SHP77 treated with DMSO at 0.1 percent for 48 hours (cell line): ENCODE data around the gene MYCBP.

Experiments
- DNase-seq: peaks from one replicate; lab custom pipeline; 2025; lab: John Stamatoyannopoulos, UW

Gene MYCBP

DNA sequence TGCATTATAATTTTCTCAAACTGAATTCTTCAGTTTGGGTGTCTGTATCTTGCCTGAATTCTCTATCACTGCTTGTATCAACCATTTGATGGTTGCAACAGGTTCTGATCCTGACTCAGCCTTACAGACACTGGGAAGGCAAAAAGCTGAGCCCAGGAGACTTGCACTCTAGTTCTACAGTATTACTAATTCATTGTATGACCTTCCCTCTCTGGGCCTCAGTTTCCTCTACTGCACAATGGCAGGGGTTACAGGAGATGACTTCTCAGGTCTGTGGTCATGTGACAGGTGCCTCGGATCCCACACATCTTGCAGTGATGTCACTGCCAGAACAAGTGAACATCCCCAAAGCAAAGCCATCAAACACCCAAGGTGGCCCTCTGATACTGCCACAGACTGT is 52.3 kb downstream of the MYCBP start:
- no peak for DNase-seq

DNA sequence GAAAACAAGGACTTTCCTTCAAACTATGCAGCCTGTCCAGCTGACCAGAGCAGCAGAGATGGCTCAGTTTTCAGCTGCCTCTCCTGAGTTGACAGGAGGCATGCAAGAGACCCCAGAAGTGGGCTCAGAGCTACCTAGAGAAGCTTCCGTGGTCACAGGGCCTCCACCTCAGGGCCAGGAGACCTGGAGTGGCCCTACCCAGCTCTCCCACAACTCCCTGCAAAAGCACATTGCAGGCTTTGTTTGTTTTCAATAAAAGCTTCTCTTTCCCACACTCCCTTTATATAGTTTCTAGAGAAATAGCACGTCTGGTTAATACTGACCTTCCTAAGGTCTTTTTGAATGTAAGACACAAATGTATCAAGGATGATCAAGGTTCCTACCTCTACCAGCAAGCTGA is 53.6 kb downstream of the MYCBP start:
- no peak for DNase-seq

DNA sequence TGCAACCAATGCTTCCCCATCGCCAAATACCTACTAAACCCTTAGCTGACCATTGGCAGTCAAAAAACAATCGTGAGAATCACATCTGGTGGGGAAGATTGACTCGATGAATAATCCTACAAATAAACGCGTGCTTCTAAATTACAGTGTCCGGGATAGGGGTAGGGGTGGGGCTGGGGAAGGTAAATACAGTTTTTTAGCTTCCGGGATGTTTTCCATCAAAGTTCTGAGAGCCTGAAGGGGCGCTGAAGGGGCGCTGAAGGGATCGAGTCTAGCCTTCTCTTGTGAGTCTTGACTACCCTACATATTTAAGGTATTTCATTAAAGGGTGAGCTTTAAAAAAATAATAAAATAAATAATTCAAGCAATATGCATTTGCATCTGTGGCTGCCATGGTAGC is 54.1 kb downstream of the MYCBP start:
- no peak for DNase-seq

DNA sequence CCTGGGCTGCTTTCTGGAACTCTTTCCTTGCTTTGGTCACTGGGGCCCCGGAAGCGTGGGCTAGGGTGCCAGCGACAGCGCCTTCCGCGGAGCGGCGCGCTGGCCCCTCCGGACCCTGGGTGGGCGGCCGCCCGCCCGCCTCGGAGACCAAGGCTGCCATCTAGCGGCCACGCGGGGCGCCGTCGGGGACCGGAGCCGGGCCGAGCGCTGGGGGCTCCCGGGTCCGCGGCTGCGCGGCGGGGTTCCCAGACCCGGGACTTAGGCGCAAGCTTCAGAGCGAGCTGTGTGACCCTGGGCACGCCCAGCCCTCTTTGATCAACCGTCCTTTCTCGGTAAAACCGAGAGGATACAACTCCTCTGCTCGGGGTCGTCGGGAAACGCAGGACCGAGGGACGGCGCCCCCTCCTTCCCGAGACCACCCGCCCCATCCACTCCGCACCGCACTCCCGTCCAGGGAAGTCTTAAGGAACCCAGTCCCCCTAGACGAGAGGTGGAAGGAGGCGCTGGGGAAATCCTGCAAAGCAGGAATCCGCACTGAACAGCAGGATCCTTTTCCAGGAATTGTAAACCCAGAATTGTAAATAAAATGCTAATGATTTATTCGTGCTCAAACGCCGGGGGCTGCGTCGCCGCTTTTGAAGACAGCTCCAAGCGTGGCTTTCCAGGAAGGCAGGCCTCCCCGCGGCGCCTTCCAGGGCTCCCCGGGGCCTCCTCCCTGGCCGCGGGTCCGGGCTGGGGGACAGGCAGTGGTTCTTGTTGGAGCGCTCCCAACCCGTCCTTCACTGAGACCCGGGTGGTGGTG is 54.8 kb downstream of the MYCBP start:
- DNase-seq: no peak

DNA sequence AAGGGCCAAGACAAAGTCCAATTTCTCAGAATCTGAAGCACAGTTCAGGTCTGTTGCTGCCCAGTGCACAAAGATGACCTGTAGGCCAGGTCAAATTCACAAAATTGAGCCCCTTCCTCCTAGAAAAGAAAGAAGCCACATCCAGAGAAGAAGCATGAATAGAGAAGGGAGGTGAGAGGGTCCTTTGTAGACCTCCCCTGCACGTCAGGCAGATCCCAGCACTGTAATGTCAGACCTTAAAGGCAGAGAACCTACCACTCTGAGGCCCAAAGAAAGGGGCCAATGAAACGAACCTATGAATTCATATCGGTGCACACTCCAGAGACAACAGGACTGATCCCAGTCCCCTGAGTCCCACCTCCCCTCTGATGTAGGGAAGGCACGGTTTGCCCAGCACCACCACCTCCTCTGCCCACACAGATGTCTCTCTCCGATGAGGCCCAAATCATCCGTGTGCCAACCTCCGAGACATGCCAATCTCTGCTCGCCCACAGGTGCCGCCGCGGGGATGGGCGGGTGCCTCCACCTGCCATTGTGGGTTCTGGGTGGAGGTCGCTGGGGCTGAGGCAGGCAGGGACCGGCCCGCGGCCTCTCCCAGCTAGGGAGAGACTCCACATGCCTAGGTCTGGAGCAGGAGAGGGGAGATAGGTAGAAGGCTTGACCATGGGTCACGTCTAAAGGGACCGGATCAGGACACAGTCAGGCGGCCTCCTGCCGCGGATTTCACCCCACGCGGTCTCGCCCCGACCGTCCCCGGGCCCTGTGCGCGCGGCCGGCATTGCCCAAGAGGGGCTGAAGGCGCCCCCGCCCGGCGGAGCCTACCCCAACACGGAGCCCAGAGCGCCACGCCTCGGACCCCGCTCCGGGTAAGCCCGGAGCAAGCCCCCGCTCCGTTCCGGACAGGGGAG is 55.6 kb downstream of the MYCBP start:
- no peak for DNase-seq

DNA sequence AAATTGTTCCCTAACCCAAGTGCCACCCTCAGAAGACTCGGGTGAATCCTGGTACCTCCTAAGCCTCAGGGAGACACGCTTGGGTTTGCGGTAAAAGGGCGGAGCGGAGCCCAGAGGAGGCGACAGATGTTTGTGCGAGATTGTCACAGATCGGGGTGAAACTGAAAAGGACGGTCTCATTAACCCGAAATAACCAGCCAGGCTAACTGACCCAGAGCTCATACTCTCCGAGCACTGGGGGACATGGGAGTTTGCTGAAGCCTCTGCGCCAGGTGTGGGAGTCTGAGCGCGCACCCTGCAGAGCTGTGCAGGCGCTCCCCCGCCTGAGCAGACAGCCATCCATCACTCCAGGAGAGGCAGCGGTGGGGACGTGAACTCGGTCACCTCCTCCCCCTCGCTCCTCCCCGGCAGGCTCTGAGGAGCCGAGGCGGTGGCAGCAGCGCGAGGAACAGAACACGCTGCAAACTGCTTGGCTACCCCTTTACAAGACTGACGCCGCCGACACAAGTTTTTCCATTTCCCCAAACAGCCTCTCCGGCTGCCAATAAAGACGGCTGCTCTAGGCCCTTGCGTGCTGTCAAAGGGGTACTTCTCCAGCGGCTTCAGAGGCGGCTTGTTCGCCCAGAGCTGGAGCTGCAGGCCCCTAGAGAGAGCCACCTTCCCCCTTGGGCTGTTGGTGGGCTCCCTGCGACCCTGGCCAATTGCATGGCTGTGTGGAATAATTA is 57.1 kb downstream of the MYCBP start:
- no peak for DNase-seq

DNA sequence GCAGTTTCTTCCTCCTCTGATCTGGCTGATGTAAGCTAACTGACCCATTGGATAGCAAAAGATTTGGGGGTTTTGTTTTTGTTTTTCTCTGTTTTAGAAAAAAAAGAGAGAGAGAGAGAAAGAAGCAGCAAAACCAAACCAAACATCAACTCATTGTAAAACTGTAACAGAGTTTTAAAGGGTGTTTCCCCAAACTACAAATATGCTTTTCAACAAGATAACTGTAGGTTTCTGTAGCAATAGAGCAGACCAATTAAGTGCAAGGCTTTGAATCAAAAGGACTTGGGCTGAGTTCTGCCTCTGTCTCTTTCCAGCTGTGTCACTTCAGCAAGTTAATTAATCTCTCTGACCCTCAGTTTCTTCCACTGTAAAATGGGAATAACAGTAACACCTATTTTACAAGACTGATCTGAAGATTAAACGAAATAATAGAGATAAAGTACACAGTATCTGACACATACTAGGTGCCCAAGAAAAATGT is 58.1 kb downstream of the MYCBP start:
- DNase-seq: no peak

DNA sequence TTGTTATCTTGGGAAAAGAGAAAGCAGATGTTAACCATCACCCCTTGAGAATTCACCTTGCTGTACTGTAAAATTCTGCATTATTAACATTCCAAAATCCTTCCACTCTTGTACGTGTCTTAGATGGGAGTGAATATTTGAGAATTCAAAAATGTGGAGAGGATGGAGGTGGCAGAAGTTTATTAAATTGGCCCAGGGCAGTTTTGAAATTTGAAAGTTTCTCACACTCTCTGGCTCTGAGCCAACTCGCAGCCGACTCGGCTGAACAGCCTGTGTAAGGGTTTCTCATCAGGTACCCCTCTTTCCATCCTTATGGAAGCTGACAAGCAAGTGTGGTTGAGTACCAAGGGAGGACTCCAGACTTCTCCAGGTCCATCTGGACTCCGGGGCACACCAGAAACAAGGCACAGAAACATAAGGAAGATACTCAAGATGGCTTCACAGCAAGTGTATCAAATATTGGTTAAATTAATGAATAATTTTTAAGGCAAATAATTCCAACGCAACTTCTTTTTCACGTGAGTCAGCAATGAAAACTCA is 58.6 kb downstream of the MYCBP start:
- DNase-seq: no peak

DNA sequence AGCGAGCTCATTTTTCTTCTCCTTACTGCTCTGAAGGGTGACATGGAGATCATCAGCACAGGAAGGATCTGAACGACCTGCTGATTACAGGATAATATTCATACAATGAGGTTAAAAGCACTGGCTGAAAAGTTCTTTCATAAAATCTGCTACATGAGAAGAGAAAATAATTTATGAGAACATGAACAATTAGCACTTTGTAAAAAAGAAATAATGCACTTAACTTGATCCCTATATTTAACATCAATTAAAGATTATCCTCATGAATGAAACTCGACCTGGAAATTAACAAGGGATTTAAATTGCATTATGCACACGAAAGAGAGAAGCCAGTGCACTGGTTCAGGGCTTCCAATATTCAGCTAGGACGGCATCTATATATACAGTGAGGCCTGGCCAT is 60.2 kb downstream of the MYCBP start:
- DNase-seq: no peak
